ENCODE results near the gene TMOD1.

The TMOD1 gene

GRCh38 chr9:97548819-97549540 lies 47.5 kb downstream of the TMOD1 start:
- DNase-seq (ENCODE audit: low read depth): no peak

GRCh38 chr9:97550386-97550785 lies 48.9 kb downstream of the TMOD1 start:
- DNase-seq (ENCODE audit: low read depth): no peak

DNA sequence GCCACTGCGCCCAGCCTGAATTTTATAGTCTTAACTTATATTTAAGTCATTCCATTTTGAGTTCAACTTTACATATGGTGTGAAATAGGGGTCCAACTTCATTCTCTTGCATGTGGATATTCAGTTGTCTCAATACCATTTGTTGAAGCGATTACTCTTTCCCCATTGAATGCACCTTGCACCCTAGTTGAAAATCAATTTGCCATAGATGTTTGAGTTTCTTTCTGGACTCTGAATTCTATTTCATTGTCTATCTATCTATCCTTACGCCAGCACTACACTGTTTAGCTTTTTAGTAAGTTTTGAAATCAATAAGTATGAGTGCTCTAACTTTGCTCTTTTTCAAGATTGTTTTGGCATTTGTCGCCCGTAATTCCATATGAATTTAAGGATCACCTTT lies 49.8 kb downstream of the TMOD1 start:
- no peak for DNase-seq (ENCODE audit: low read depth)

DNA sequence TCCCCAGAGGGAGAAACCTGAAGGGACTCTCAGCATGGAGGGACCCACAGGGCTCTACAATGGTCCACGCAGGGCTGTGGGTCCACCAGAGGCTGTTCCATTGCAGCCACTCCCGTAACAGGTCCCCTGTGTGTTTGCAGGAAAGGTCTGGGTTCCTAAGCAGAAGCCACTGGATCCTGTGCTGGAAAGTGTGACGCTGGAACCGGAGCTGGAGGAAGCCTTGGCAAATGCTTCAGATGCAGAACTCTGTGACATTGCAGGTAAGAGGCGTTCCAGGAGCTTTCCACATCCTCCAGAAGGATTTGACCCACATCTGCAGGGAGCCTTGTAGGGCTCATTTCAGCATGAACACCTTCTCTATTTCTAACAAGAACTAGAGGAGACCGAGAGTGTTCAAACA lies 51.7 kb downstream of the TMOD1 start:
- no peak for DNase-seq (ENCODE audit: low read depth)

GRCh38 chr9:97553841-97554240 lies 52.4 kb downstream of the TMOD1 start:
- DNase-seq (ENCODE audit: low read depth): no peak

DNA sequence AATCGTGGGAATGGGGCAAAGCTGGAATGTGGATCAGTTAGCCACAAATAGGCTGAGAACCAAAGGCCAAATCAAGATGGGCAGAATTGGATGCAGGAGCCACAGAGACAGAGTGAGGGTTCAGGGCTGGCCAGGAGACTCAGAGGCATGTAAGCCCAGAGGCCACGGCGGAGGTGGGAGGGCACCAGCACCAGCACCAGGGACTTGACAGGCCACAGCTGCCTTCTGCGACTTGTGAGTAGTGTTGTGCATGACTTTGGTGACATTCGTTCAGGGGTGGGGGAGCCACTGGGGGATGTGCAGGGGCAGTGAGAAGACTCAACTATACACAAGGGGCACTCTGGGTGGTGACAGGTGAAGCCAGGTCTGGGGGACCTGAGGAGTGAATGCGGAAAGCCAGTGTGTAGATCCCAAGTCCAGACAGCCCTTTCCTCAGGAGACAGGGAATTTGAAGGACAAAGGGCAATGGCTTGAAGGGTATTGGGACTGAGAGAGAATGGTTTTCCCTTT lies 53.2 kb downstream of the TMOD1 start:
- DNase-seq (ENCODE audit: low read depth): no peak

GRCh38 chr9:97555164-97555563 lies 53.7 kb downstream of the TMOD1 start:
- no peak for DNase-seq (ENCODE audit: low read depth)

- DNase-seq (ENCODE audit: low read depth): no peak
These were observed 54.7 kb downstream of the TMOD1 start for GRCh38 chr9:97556036-97556720.

GRCh38 chr9:97556721-97557605 lies 55.5 kb downstream of the TMOD1 start:
- DNase-seq (ENCODE audit: low read depth): no peak

DNA sequence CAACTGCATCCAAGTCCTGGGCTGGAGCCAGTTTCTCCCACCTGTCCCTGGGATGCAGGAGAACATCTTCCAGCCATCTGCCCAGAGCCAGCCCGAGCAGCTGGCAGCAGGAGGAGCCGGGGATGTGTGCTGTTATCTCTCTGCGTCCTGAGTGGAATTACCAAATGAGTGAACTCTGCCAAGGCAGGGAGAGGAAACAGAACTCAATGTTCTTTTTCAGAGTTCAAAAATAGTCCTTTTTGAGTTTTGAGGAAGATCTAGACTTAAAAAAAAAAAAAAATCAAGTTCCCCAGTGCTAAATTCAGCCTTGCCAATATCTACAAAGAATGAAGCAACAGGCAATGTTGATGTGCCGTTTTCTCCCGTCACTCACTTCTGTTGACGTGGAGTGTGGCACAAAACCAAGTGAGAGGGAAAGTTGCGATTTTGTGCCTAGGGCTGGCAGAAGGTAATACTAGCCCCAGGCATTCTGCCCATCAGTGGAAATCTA lies 56.2 kb downstream of the TMOD1 start:
- DNase-seq (ENCODE audit: low read depth): no peak

GRCh38 chr9:97558701-97559101 lies 57.2 kb downstream of the TMOD1 start:
- no peak for DNase-seq (ENCODE audit: low read depth)

DNA sequence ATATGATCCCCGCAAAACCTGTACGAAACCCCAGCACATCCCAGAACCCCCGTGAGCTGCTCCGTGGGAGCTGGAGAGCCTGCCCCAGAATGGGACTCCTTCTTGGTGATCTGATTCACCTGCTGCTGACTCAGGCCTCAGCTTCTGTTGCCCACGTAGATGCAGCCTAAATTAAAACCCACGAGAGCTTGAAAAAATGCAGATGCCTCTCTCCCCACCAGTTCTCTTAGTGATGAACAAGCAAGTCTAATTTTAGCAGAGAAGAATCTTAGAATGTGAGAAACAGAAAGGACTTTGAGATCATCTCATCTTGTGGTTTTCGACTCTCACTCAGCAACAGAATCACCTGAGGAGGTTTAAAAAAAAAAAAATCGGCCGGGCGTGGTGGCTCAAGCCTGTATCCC lies 57.6 kb downstream of the TMOD1 start:
- no peak for DNase-seq (ENCODE audit: low read depth)

DNA sequence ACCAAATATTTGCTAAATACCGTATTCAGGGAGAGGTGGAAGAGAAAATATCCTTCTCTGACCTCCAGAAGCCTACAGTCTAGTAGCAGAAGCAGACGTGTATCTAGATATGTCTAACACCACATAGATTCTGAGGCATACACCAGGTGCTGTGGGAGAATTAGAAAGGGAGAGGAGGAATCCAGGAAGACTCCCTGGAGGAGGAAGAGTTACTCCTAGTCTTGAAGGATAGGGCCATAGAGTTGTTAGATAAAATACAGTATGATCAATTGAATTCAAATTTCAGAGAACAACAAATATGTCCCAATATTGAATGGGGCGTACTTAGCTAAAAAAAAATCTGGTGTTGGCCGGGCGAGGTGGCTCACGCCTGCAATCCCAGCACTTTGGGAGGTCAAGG lies 58.7 kb downstream of the TMOD1 start:
- no peak for DNase-seq (ENCODE audit: low read depth)

DNA sequence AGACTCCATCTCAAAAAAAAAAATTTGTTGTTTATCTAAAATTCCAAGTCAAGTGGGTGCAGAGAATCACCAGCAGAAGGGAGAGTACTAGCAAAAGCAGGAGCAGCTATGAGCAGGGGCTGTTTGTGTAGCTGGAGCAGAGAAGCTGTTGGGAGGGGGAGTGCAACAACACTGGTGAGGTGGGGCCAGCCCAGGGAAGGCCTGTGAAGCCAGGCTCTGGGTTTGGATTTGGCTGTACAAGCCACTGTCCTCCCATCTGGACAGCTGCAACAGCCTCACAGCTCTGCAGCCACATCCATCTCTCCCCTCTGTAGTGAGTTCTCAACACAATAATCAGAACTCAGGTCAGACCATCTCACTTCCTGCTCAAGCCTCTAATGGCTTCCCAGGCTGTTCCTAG lies 59.4 kb downstream of the TMOD1 start:
- DNase-seq (ENCODE audit: low read depth): no peak

GRCh38 chr9:97561501-97561900 lies 60.0 kb downstream of the TMOD1 start:
- DNase-seq (ENCODE audit: low read depth): no peak

DNA sequence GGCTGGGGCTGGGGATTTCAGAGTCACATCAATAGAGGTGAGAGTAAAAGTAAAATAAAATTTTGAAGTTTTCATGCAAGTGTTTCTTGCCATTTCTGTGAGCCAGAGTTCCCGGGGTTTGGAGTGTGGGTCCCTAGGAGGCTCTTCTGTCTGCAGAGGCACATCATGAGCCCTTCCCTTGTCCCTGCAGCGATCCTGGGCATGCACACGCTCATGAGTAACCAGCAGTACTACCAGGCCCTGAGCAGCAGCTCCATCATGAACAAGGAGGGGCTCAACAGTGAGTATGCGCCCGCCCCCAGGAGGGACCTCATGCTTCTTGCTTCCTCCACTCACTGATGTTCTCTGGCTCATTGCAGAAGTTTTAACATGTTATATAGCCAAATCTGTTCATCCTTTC lies 61.1 kb downstream of the TMOD1 start:
- no peak for DNase-seq (ENCODE audit: low read depth)

DNA sequence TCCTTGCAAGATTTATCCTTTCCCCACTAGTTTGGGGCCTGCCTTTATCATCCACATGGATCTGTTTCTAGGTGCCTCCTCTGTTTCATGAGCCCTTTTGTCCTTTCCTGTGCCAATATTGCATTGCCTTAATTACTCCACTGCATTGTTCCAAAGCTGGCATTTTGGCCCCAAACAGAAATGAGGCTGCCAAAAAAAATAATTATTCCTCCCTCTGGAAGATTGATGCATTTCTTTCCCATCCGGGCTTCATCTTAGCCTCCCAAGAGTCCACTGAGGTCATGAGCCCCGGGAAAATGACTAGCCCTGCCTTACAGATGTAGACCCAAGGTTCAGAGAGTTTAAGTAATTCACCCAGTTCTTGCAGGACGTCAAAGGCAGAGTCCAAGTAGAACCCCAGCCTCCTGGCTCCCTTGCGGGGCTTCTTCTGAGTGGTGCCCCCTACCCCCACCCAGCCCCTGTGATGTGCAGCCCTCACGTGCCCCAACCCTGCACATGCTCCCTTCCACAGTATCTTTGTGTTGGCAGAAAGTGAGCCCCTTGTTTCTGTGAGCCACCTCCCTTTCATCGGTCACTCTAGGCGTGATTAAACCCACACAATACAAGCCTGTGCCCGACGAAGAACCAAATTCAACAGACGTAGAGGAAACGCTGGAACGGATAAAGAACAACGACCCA lies 62.1 kb downstream of the TMOD1 start:
- no peak for DNase-seq (ENCODE audit: low read depth)

- no peak for DNase-seq (ENCODE audit: low read depth)
These were observed 63.1 kb downstream of the TMOD1 start for GRCh38 chr9:97564291-97565175.

DNA sequence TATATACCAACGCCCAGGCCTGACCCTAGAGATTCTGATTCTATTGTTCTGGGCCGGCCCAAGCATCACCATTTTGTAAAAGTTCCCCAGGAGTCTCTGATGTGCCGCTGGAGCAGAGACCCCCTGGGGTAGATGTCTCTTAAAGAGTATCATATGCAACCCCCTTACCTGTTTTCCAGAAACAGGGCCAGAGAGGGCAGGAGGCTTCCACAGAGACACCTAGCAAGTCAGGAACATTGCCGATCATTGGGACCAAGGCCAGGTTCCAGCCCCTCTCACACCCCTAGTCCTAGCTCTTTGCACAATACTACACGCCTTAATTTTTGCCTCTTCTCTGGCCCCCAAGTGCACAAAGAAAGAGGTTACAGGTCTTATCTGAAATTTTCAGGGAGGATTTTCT lies 63.8 kb downstream of the TMOD1 start:
- no peak for DNase-seq (ENCODE audit: low read depth)

DNA sequence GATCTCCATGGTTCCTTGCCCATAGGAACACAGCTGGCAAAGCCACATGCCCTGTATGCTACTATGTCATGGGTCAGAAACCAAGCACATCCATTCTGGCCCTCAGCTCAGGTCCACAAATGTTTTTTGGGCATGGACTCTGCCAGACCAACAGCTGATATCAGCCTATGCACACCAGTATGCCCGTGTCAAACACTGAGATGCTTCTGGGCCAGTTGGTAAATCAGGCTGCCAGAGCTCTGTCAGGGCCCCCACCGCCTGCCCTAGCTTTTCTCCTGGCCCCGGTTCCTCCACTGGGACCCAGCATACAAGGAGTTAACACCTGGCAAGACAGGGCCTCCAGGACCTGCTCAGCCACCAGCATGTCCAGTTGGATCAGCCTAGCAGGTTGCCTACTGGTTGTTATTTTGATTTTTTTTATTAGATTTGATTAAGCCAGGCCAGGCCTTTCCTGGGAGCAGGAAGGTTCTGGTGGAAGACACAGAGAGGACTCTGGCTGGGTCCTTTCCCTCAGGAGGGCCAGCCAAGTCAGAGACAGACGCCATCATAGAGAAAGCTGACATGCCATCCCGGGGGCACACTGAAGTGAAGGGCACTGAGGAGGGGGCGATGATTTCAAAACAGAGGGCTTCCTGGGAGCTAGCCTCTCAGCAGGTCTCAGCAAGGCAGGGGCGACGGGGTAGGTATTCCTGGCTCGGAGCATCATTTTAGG lies 65.9 kb downstream of the TMOD1 start:
- no peak for DNase-seq (ENCODE audit: low read depth)
